Esophagus muscularis mucosa (tissue), 4 donors: ENCODE results near the gene TMEFF2. TPM values are rescaled to one million over a fixed set of nuclear protein-coding genes. Genes with fewer than 3 reads are reported as not detected.

Source experiments
- DNase-seq: peaks from one replicate; pipeline ENCODE4 v3.0.0-alpha.2; 2017; ENCODE audit errors: extremely low spot score
- H3K27ac ChIP-seq, 4 donors: fragments of 200-600 bp; sonication (generic); replicated peaks in 1 of 4; 1 replicate in 3 of 4; 2 replicates in 1 of 4; pipeline ENCODE4 v1.5.1; 2016 to 2019; ENCODE audit warnings: mild to moderate bottlenecking in 1 of 4
- H3K27me3 ChIP-seq, 4 donors: fragments of 200-600 bp; sonication (generic); one replicate each; pipeline versions ENCODE4 v1.5.1 to v1.6.0; 2016 to 2019
- H3K36me3 ChIP-seq, 4 donors: fragments of 200-600 bp; sonication (generic); one replicate each; pipeline ENCODE4 v1.5.1; 2016 to 2019
- H3K4me1 ChIP-seq, 4 donors: fragments of 200-600 bp; sonication (generic); one replicate each; pipeline ENCODE4 v1.5.1; 2016 to 2019
- H3K4me3 ChIP-seq, 4 donors: fragments of 200-600 bp; sonication (generic); 1 replicate in 2 of 4; 2 replicates in 2 of 4; pipeline ENCODE4 v1.5.1; 2016 to 2019; ENCODE audit warnings: mild to moderate bottlenecking in 4 of 4, moderate library complexity in 1 of 4
- H3K9me3 ChIP-seq, 4 donors: fragments of 200-600 bp; sonication (generic); 1 replicate in 3 of 4; 2 replicates in 1 of 4; pipeline ENCODE4 v1.5.1; 2016 to 2019
- EP300 ChIP-seq: sonication (generic); formaldehyde crosslinking; IDR thresholded peaks from one replicate; pipeline ENCODE4 v1.6.1; 2017; ENCODE audit warnings: antibody characterized with exemption
- POLR2A ChIP-seq: fragments of 450-650 bp; IDR thresholded peaks from one replicate; pipeline ENCODE4 v1.6.1; 2017; ENCODE audit warnings: antibody characterized with exemption, moderate library complexity, mild to moderate bottlenecking, low read depth
- POLR2AphosphoS5 ChIP-seq, 2 donors: sonication (generic); formaldehyde crosslinking; IDR thresholded peaks; one replicate each; pipeline ENCODE4 v1.6.1; 2017; ENCODE audit warnings: antibody characterized with exemption in 2 of 2
- WGBS: methylation state at CpG from one replicate; pipeline ENCODE4 v1.1.5; 2018; 5-methylcytosine and 5-hydroxymethylcytosine counted together
- intact Hi-C: fragments of 100-400 bp; cut with DNase I; formaldehyde crosslinking; loops from one replicate; pipeline ENCODE4 v1.15.1; 2023
- total RNA-seq, 4 donors: library from RNA; depleted of rRNA; stranded (reverse); fragments of >200 nt; gene quantifications; one replicate each; pipeline versions ENCODE4 v1.1.0 to v1.2.1, GENCODE V29; 2016
- TF ChIP-seq, protein P1 (sequence below), 3 experiments: fragments of 200-600 bp in 2 of 3; fragments of 450-650 bp in 1 of 3; sonication (generic) in 2 of 3; IDR thresholded peaks; one replicate each; pipeline ENCODE4 v1.5.1; 2017 to 2019; ENCODE audit warnings: antibody characterized with exemption in 3 of 3, mild to moderate bottlenecking in 2 of 3, moderate library complexity in 1 of 3

TMEFF2 gene
- total RNA-seq, 4 donors from 2014 or later: 0.42 to 1.7 (median 0.55) TPM

DNA sequence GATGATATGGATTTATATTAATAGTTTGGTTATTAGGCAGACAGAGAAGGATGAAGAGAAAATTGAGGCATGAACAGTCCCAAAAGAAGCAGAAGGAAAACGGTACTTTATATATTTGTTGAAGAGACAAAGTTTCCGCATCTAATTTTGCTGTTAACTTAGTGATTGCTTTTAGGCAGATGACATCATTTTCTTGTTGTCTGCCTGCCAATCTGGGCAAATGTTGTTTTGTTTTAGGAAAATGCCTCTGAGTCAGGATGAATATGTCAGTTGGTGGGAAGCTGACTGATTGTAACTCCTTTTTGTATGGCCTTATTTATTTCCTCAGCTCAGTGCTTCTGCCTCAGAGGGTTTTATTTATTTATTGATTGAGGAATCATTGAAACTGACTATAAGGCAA, 295.3 kb downstream of the TMEFF2 start:
- Histone ChIP-seq H3K9me3 (no peaks in the 10 kb centered on the region), H3K4me3 (no peak overlapping the region), H3K4me1 (peaks cover 0 to 20% (median 16%) of the 10 kb centered on the region in 4 donors), H3K27ac (no peak overlapping the region), H3K36me3 (no peaks in the 10 kb centered on the region), H3K27me3 (no peaks in the 10 kb centered on the region)
- no peak for DNase-seq
- TF ChIP-seq EP300 (no peak), POLR2A (no peak), POLR2AphosphoS5 (IDR thresholded peaks at IDR 0.05) (no peak)
- TF ChIP-seq, protein P1, sequence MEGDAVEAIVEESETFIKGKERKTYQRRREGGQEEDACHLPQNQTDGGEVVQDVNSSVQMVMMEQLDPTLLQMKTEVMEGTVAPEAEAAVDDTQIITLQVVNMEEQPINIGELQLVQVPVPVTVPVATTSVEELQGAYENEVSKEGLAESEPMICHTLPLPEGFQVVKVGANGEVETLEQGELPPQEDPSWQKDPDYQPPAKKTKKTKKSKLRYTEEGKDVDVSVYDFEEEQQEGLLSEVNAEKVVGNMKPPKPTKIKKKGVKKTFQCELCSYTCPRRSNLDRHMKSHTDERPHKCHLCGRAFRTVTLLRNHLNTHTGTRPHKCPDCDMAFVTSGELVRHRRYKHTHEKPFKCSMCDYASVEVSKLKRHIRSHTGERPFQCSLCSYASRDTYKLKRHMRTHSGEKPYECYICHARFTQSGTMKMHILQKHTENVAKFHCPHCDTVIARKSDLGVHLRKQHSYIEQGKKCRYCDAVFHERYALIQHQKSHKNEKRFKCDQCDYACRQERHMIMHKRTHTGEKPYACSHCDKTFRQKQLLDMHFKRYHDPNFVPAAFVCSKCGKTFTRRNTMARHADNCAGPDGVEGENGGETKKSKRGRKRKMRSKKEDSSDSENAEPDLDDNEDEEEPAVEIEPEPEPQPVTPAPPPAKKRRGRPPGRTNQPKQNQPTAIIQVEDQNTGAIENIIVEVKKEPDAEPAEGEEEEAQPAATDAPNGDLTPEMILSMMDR (IDR thresholded peaks at IDR 0.05): no peak
- WGBS: 37% methylated on average over 2 of the region's 2 CpGs
- intact Hi-C loops: no loop called here
